Thyroid gland (tissue), 4 donors: ENCODE data around the gene ATP1B1. TPM values are rescaled to one million over a fixed set of nuclear protein-coding genes. Genes with fewer than 3 reads are reported as not detected.

Source experiments
- DNase-seq, 2 donors: peaks; one replicate each; pipeline ENCODE4 v3.0.0-alpha.2; 2019
- H3K27ac ChIP-seq, 3 donors: fragments of 200-600 bp; sonication (generic); 1 replicate in 2 of 3; 2 replicates in 1 of 3; pipeline ENCODE4 v1.5.1; 2016 to 2019; ENCODE audit warnings: mild to moderate bottlenecking in 1 of 3, moderate library complexity in 1 of 3
- H3K27me3 ChIP-seq: fragments of 200-600 bp; sonication (generic); one replicate; pipeline ENCODE4 v1.5.1; 2019
- H3K36me3 ChIP-seq, 2 donors: fragments of 200-600 bp; sonication (generic); one replicate each; pipeline ENCODE4 v1.5.1; 2016 to 2019
- H3K4me1 ChIP-seq, 2 donors: fragments of 200-600 bp; sonication (generic); one replicate each; pipeline ENCODE4 v1.5.1; 2017 to 2019
- H3K4me3 ChIP-seq, 3 donors: fragments of 200-600 bp; sonication (generic); replicated peaks in 1 of 3; 1 replicate in 2 of 3; 2 replicates in 1 of 3; pipeline ENCODE4 v1.5.1; 2016; ENCODE audit warnings: mild to moderate bottlenecking in 1 of 3
- H3K9me3 ChIP-seq: fragments of 200-600 bp; sonication (generic); one replicate; pipeline ENCODE4 v1.5.1; 2017
- POLR2A ChIP-seq, 2 donors: fragments of 450-650 bp; IDR thresholded peaks; one replicate each; pipeline ENCODE4 v1.6.1; 2017; ENCODE audit warnings: antibody characterized with exemption in 2 of 2, mild to moderate bottlenecking in 2 of 2, moderate library complexity in 1 of 2
- WGBS, 2 donors: methylation state at CpG; one replicate each; pipeline ENCODE4 v1.1.5; 2017; 5-methylcytosine and 5-hydroxymethylcytosine counted together
- intact Hi-C: fragments of 100-400 bp; cut with DNase I; formaldehyde crosslinking; loops from one replicate; pipeline ENCODE4 v1.15.1; 2023
- total RNA-seq, 4 donors: library from RNA; depleted of rRNA; stranded (reverse); fragments of >200 nt; gene quantifications; one replicate each; pipeline ENCODE4 v1.2.3, GENCODE V29; 2016
- TF ChIP-seq, protein P1 (sequence below), 6 experiments: fragments of 200-600 bp in 3 of 6; fragments of 450-650 bp in 3 of 6; sonication (generic) in 3 of 6; IDR thresholded peaks; one replicate each; pipeline ENCODE4 v1.5.1; 2016 to 2019; ENCODE audit warnings: antibody characterized with exemption in 6 of 6, mild to moderate bottlenecking in 2 of 6, inconsistent platforms in 1 of 6, moderate library complexity in 1 of 6

ATP1B1 gene
- total RNA-seq, 4 donors from 2014 or later = 310 to 509 (median 429) TPM

GRCh38 chr1:169133801-169134502, 27.5 kb downstream of the ATP1B1 start:
- intact Hi-C loops = no loop called here

GRCh38 chr1:169137357-169137756, 30.9 kb downstream of the ATP1B1 start:
- intact Hi-C loops = no loop called here
- no peak overlapping the region for H3K4me3 ChIP-seq
- H3K9me3 ChIP-seq = no peaks in the 10 kb centered on the region
- no peak overlapping the region for H3K27ac ChIP-seq
- H3K4me1 ChIP-seq = peaks cover 13 to 27% of the 10 kb centered on the region in 2 donors
- H3K36me3 ChIP-seq = no peaks in the 10 kb centered on the region
- WGBS, 2 donors = 93 to 98% methylated on average over 4 of the region's 4 CpGs
- no peak for TF ChIP-seq POLR2A (IDR thresholded peaks at IDR 0.05)
- TF ChIP-seq, protein P1, sequence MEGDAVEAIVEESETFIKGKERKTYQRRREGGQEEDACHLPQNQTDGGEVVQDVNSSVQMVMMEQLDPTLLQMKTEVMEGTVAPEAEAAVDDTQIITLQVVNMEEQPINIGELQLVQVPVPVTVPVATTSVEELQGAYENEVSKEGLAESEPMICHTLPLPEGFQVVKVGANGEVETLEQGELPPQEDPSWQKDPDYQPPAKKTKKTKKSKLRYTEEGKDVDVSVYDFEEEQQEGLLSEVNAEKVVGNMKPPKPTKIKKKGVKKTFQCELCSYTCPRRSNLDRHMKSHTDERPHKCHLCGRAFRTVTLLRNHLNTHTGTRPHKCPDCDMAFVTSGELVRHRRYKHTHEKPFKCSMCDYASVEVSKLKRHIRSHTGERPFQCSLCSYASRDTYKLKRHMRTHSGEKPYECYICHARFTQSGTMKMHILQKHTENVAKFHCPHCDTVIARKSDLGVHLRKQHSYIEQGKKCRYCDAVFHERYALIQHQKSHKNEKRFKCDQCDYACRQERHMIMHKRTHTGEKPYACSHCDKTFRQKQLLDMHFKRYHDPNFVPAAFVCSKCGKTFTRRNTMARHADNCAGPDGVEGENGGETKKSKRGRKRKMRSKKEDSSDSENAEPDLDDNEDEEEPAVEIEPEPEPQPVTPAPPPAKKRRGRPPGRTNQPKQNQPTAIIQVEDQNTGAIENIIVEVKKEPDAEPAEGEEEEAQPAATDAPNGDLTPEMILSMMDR (IDR thresholded peaks at IDR 0.05) = no peak
- H3K27me3 ChIP-seq = no peaks in the 10 kb centered on the region
- DNase-seq = no peak

More at GRCh38 chr1:169133801-169134502, 27.5 kb downstream of the ATP1B1 start:
- no peak overlapping the region for H3K4me3 ChIP-seq
- peak overlapping the region; percentile 69 to 92 (median 80) for H3K27ac ChIP-seq
- no peaks in the 10 kb centered on the region for H3K9me3 ChIP-seq
- H3K36me3 ChIP-seq = peaks cover 7 to 10% of the 10 kb centered on the region in 2 donors
- DNase-seq = no peak
- peaks cover 40 to 56% of the 10 kb centered on the region in 2 donors for H3K4me1 ChIP-seq
- WGBS, 2 donors = 87 to 93% methylated on average over 2 of the region's 2 CpGs
- TF ChIP-seq, protein P1 (IDR thresholded peaks at IDR 0.05) = peak in 3 of 6 experiments; percentile 24 to 47 (median 37)
- no peak for TF ChIP-seq POLR2A (IDR thresholded peaks at IDR 0.05)
- H3K27me3 ChIP-seq = no peaks in the 10 kb centered on the region

DNA sequence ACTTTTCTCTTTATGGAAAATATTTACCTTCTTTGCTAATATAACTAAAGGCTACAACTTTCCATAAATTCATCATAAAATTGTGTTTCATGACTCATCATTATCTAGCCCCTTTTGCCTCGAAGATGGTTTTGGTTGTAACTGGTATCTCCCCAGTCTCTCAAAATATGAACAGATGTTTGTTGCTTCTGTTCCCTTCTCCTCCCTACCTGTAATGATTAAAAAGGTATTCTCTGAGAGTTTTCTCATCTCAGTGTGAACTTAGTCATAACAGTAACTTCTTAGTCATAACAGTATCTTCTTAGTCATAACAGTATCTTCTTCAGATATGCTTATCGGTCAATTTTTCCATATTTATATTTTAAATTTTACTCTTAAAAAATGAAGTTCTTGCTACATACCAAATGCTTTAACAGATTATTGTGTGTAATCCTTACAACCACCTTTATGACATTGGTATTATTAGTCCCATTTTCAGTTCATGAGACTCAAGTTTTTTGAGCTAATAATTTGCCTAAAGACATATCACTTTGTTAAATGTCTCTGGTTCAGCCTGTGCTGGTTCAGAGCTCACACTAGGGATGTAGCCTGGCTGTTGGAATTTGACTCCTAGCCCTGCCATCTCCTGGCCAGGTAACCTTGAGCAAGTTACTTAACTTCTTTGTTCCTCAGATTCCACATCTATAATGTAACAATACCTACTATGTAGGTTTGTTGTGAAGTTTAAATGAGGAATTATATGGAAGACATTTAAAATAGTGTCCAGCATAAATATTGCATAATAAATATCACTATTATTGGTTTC, 32.6 kb downstream of the ATP1B1 start:
- intact Hi-C loops = no loop called here
- Histone ChIP-seq H3K4me1 (peaks cover 0 to 14% of the 10 kb centered on the region in 2 donors), H3K27ac (peak overlapping the region in 1 of 3 donors; percentile 36), H3K4me3 (no peak overlapping the region), H3K27me3 (no peaks in the 10 kb centered on the region), H3K9me3 (no peaks in the 10 kb centered on the region), H3K36me3 (no peaks in the 10 kb centered on the region)
- DNase-seq = no peak
- TF ChIP-seq, protein P1 (IDR thresholded peaks at IDR 0.05) = no peak
- no peak for TF ChIP-seq POLR2A (IDR thresholded peaks at IDR 0.05)
- WGBS, 2 donors = 91 to 97% methylated on average over 2 of the region's 2 CpGs

- H3K36me3 ChIP-seq = no peaks in the 10 kb centered on the region
- no peak overlapping the region for H3K4me3 ChIP-seq
- intact Hi-C loops = no loop called here
- no peaks in the 10 kb centered on the region for H3K4me1 ChIP-seq
- no peak overlapping the region for H3K27ac ChIP-seq
- TF ChIP-seq, protein P1 (IDR thresholded peaks at IDR 0.05) = no peak
- TF ChIP-seq POLR2A (IDR thresholded peaks at IDR 0.05) = no peak
- H3K27me3 ChIP-seq = no peaks in the 10 kb centered on the region
- H3K9me3 ChIP-seq = no peaks in the 10 kb centered on the region
- 80 to 94% methylated on average over 3 of the region's 3 CpGs for WGBS, 2 donors
- no peak for DNase-seq
These were observed 34.9 kb downstream of the ATP1B1 start for GRCh38 chr1:169141356-169141755.

DNA sequence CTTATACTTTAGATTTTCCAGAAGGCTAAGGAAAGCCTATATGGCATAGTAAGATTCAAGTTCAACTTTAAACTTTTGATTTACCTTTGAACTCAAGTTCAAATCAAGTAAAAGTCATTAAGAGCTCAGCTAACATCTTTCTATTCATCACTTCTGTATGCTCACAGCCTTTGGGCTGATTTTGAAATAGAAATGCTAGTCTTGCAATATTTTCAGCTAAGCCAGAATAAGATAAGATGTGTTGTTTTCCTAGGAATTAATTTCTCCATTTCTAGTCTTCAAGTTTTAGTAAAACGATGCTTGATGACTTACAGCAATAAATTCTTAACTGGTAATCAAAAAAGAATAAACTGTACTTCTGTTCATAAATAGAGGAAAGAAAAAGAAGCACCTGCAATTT, 35.6 kb downstream of the ATP1B1 start:
- Histone ChIP-seq H3K27me3 (no peaks in the 10 kb centered on the region), H3K4me1 (no peaks in the 10 kb centered on the region), H3K4me3 (no peak overlapping the region), H3K36me3 (no peaks in the 10 kb centered on the region), H3K9me3 (no peaks in the 10 kb centered on the region), H3K27ac (no peak overlapping the region)
- TF ChIP-seq POLR2A (IDR thresholded peaks at IDR 0.05) = no peak
- TF ChIP-seq, protein P1 (IDR thresholded peaks at IDR 0.05) = no peak
- intact Hi-C loops = no loop called here
- DNase-seq = no peak
- 0 to 93% methylated on average over 1 of the region's 1 CpG for WGBS, 2 donors
